ENCODE data around the gene ST3GAL6. TPM values are rescaled to one million over a fixed set of nuclear protein-coding genes. Genes with fewer than 3 reads are reported as not detected.
A peak's percentile ranks its signal among the peaks of the same experiment; 100 is the strongest.

ST3GAL6 gene
- total and polyA plus RNA-seq, 2 of the 13 experiments (the other 11 are each of a cell fraction or from before 2014, with no cell fraction given) = 17.5 to 23.2 TPM

GRCh38 chr3:98786364-98787006 lies 23.3 kb downstream of the ST3GAL6 start (continued):
- TF ChIP-seq FUBP1 (CRISPR knock-in tag; IDR thresholded peaks at IDR 0.05; ENCODE audit: borderline replicate concordance) (no peak), ZFX (CRISPR knock-in tag; IDR thresholded peaks at IDR 0.05; ENCODE audit: low read depth) (no peak), TFDP1 (CRISPR knock-in tag; IDR thresholded peaks at IDR 0.05; ENCODE audit: borderline replicate concordance) (no peak), POLR2AphosphoS2 (IDR thresholded peaks at IDR 0.05; ENCODE audit: low read depth, low read length) (no peak), ZNF780A (CRISPR knock-in tag; IDR thresholded peaks at IDR 0.05) (no peak), ZMYM4 (CRISPR knock-in tag; IDR thresholded peaks at IDR 0.05) (peak; percentile 83), FOXP1 (IDR thresholded peaks at IDR 0.05) (no peak), FOXP1 (CRISPR knock-in tag; IDR thresholded peaks at IDR 0.05) (no peak), ATRX (CRISPR knock-in tag; IDR thresholded peaks at IDR 0.05; ENCODE audit: borderline replicate concordance) (no peak), RBM39 (IDR thresholded peaks at IDR 0.05; ENCODE audit: low read depth, low read length, poor library complexity, severe bottlenecking) (no peak), ZNF225 (CRISPR knock-in tag; IDR thresholded peaks at IDR 0.05) (no peak), ZNF382 (CRISPR knock-in tag; IDR thresholded peaks at IDR 0.05; ENCODE audit: borderline replicate concordance) (no peak), ATF2 (CRISPR knock-in tag; IDR thresholded peaks at IDR 0.05) (peak; percentile 57; the same call in 1 of the 2 replicates), ZSCAN20 (CRISPR knock-in tag; IDR thresholded peaks at IDR 0.05; ENCODE audit: borderline replicate concordance) (no peak), ZNF431 (CRISPR knock-in tag; IDR thresholded peaks at IDR 0.05; ENCODE audit: borderline replicate concordance, low read depth) (no peak), GMEB2 (CRISPR knock-in tag; IDR thresholded peaks at IDR 0.05; ENCODE audit: low read depth) (no peak), ZNF883 (CRISPR knock-in tag; IDR thresholded peaks at IDR 0.05; ENCODE audit: not compliant biosample characterization) (no peak), ZNF558 (CRISPR knock-in tag; IDR thresholded peaks at IDR 0.05; ENCODE audit: borderline replicate concordance) (peak; percentile 69; the same call in 1 of the 2 replicates), POLR2A (IDR thresholded peaks at IDR 0.05; ENCODE audit: insufficient read depth in 1 of 2, low read depth in 2 of 2, low read length in 2 of 2) (no peak)
- TF ChIP-seq, protein P1, sequence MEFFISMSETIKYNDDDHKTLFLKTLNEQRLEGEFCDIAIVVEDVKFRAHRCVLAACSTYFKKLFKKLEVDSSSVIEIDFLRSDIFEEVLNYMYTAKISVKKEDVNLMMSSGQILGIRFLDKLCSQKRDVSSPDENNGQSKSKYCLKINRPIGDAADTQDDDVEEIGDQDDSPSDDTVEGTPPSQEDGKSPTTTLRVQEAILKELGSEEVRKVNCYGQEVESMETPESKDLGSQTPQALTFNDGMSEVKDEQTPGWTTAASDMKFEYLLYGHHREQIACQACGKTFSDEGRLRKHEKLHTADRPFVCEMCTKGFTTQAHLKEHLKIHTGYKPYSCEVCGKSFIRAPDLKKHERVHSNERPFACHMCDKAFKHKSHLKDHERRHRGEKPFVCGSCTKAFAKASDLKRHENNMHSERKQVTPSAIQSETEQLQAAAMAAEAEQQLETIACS (CRISPR knock-in tag; IDR thresholded peaks at IDR 0.05) = no peak
